ENCODE data around the gene PRKAG2.

PRKAG2 gene

GRCh38 chr7:151614019-151614418 lies 262.9 kb downstream of the PRKAG2 start:
- no peak for DNase-seq (ENCODE audit: low spot score)

- no peak for DNase-seq (ENCODE audit: low spot score)
Measured at GRCh38 chr7:151611878-151612277, 265.0 kb downstream of the PRKAG2 start.

DNA sequence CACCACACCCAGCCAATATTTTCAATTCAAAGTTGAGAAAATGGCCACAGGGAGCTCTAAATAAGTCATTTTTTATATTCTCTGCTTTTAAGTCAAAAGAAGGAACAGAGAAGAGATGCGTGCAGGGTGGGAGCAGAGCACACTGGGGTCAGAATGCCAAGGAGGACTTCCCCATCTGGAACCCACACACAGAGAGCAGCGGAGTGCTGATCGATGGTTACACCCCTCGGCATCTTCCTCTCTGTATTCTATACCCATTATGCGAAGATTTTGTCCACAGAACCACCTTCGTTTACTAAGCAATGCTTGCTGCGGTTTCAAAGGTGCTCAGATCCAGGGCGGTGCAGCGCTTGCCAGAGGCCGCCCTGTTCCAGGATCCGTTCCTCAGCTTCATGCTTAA lies 265.9 kb downstream of the PRKAG2 start:
- DNase-seq (ENCODE audit: low spot score): no peak

DNA sequence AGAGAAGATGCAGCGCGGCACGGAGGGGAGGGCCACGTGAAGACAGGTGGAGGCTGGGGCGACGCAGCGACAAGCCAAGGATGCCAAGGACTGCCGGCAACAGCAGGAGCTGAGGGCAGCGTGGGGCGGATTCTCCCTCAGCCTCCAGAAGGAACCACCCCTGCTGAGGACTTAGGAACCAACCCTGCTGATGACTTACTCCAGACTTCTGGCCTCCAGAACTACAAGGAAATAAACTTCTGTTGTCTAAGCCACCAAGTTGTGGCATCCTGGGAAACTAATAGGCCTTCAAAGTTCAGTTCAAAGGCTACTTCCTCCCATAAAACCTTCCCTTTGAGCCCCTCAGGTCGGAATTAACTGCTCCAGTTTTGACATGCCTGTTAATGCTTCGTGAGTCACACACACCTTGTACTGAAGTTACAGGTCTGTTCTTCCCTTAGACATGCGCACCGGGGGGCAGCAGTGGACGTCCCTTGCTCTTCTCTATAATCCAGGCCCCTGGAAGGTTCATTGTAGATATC lies 268.8 kb downstream of the PRKAG2 start:
- DNase-seq (ENCODE audit: low spot score): no peak

DNA sequence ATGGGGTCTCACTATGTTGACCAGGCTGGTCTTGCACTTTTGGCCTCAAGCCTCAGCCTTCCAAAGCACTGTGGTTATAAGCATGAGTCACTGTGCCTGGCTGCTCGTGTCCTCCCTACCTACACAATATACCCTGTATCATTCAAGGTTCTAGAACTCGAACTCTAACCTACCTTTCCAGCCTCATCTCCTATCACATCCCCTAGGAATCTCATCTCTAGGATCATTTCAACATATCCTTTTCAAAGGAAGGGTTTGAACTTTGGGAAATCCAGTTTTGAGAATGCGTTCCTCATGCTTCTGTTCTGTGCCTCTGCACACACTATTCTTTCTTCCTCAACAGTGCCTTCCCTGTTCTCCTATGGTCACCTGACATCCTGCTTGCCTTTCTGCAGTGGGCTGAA lies 269.4 kb downstream of the PRKAG2 start:
- no peak for DNase-seq (ENCODE audit: low spot score)

GRCh38 chr7:151603951-151604350 lies 273.0 kb downstream of the PRKAG2 start:
- no peak for DNase-seq (ENCODE audit: low spot score)

DNA sequence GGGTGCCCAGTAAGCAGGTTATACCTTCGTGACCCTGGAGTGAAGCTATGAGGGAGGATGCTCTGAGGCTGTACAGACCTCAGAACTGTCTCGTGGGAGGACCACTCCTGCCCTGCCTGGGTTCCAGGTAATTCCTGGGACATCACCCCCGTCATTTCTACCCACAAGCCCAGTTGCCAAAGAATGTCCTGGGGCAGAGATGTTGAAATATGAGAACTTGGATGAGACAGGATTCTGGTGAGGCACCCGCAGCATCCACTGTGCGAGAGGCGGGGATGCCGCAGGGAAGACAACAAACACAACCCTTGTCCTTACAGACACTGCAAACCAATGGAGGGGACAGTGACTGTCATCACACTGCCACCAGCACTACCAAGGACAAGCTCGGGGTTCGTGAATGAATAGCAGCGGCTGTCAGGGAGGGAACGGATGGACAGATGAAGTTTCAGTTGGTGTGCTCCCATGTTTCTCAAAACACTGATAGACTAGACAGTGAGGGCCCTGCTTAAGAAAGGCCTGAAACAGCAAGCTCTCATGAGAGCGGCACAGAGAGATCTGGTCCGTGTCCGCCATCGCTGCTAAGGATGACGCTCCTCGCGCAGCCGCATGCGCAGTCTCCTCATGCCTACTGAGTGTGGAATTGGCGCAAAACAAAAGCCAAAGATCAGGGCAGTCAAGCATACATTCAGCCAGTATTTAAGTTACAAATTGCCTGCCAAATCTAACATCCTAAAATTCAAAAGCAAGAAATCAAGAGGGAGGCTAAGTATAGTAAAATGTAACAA lies 275.2 kb downstream of the PRKAG2 start:
- no peak for DNase-seq (ENCODE audit: low spot score)

DNA sequence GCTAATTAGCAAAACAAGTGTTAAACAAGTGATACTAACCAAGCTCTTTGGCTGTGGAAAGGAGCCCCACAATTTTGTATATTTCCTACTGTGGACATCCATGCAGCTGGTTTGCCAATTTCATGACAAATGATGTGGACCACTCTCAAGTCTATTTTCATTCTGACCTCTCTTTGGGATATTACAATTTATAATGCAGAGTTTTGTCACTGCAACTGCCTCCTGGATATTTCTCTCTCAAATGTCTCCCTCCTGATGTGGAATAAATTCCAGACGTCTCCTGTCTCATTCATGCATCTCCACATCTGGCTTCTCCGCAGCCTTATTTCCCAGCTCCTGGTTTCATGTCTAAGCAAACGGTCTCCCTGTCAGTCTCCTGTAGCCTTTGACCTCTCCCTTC lies 276.6 kb downstream of the PRKAG2 start:
- no peak for DNase-seq (ENCODE audit: low spot score)

GRCh38 chr7:151599401-151600227 lies 277.3 kb downstream of the PRKAG2 start:
- DNase-seq (ENCODE audit: low spot score): no peak

GRCh38 chr7:151597541-151598444 lies 279.1 kb downstream of the PRKAG2 start:
- no peak for DNase-seq (ENCODE audit: low spot score)

DNA sequence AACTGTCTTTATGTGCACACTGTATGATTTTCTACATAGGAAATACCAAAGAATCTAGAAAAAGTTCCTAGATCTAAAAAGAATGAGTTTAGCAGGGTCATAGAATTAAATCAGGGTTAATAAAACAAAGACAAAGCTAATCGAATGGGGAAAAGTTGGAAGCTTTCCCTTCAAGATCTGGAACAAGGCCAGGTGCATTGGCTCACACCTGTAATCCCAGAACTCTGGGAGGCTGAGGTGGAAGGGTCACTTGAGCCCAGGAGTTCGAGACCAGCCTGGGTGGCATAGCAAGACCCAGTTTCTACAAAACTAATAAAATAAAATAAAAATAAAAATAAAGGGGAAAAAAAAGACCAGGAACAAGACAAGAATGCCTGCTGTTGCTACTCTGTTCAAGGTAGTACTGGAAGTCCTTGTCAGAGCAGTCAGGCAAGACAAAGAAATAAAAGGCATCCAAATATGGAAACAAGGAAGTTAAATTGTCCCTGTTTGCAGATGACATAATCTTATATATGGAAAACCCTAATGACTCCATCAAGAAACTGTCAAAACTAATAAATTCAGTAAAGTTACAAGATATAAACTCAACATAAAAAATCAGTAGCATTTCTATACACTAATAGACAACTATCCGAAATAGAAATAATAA lies 281.1 kb downstream of the PRKAG2 start:
- DNase-seq (ENCODE audit: low spot score): no peak

DNA sequence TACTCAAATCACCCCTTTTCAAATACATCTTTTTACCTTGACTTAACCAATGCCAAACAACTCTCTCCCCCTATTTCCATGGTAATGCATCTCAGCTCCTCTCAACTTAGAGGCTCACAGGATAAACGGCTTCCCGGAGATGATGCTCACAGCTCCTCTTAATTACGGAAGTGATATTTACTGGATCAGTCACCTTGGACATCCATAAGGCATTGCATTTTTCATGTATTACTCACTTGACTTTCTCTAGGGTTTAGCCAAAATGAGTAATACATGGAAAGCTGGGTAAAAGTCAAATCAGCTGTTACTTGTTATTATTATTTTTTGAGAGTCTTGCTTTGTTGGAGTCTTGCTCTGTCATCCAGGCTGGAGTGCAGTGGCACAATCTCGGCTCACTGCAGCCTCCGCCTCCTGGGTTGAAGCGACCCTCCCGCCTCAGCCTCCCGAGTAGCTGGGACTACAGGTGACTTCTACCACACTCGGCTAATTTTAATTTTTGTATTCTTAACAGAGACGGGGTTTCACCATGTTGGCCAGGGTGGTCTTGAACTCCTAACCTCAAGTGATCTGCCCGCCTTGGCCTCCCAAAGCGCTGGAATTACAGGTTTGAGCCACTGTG lies 283.9 kb downstream of the PRKAG2 start:
- DNase-seq (ENCODE audit: low spot score): no peak

DNA sequence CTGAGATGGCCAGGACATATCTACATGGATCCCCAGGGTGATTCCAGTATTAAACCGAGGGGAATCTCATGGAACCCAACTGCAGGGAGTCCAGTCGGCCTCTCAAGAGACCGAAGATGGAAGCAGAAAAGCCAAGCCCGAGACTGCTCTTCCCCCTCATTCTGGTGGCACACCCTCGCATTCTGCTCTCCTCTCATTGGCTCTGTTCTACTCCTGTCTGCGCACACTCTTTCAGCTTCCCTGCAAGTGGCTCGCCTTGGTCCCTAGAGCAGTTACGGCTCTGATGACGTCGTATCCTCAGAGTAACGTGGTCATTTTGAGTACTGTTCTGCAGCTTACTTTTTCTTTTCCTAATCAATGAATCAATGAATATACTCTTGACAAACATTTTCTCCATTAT lies 284.6 kb downstream of the PRKAG2 start:
- DNase-seq (ENCODE audit: low spot score): no peak

DNA sequence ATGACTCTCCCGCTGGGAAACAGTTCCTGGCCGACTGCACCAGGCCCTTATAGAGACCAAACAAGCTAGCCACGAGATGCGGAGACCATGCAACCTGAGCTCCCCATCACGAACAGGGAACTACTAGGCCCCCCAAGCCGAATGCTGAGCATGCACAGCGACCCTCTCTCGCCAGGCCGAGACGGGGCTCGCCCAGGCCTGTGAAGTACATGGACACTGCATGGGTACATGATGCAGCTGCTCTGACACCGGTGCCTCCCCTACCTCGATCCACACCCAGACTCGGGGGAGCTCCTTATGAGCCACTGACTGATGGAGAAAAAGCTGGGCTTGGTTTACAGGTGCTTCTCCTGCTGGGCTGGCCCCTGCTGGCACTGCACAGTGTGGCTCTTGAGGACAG lies 285.0 kb downstream of the PRKAG2 start:
- DNase-seq (ENCODE audit: low spot score): no peak

GRCh38 chr7:151590850-151591771 lies 285.8 kb downstream of the PRKAG2 start:
- DNase-seq (ENCODE audit: low spot score): no peak

DNA sequence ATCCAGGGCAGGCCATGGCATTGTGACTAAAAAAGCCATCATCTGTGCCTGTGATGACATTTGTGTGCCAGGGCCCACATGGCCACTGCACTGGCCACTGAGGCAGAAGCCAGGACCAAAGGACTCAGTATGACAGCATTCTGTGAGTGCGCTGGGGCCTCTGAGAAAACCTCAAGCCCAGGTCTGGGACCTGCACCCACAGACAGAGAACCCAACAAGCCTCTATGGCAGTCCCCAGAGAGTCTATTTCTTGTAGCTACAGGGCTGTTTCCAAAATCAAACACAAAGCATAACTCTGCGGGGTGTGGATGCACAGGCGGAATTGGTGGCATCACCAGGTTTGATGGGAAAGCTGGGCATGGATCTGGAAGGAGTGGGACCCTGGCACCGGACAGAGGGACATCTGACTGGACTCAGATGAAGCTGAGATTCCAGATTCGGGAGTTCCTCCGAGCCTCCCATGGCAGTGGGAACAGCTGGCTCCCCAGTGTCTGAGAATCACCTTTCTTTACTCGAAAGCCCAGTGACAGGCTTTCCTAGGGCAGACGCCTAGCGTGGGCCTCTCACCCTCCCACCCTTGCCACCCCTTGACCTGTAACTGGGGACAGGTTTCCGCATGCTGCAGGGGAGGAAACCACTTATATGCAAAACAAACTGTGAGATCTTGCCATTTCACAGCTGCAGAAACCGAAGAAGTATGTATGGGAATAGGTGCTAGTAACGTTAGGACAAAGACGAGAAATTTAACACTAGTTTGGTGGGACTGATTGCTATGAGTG lies 286.7 kb downstream of the PRKAG2 start:
- DNase-seq (ENCODE audit: low spot score): no peak

GRCh38 chr7:151588982-151589381 lies 287.9 kb downstream of the PRKAG2 start:
- no peak for DNase-seq (ENCODE audit: low spot score)

- no peak for DNase-seq (ENCODE audit: low spot score)
Measured at GRCh38 chr7:151586531-151587260, 290.2 kb downstream of the PRKAG2 start.

All from ecto neural progenitor cell (in vitro differentiated cells).